Astrocyte (in vitro differentiated cells and primary cell): ENCODE data around the gene PLD1. TPM values are rescaled to one million over a fixed set of nuclear protein-coding genes. Genes with fewer than 3 reads are reported as not detected.

ENCODE experiments used
- DNase-seq: peaks from one replicate; pipeline ENCODE4 v3.0.0-alpha.2; 2010; ENCODE audit warnings: low read depth
- FAIRE-seq: peaks from 2 replicates; lab custom pipeline; 2011; peaks lifted over from hg19 to GRCh38; lab: Jason Lieb, UNC
- H2AFZ ChIP-seq: 2 replicates; pipeline ENCODE4 v1.6.0; 2012; ENCODE audit warnings: low read depth, low read length, inconsistent platforms
- H3K27ac ChIP-seq: 2 replicates; pipeline ENCODE4 v1.5.1; 2011; ENCODE audit warnings: low read depth, low read length, inconsistent platforms
- H3K27me3 ChIP-seq: 2 replicates; pipeline ENCODE4 v1.6.0; 2011; ENCODE audit warnings: low read length, inconsistent platforms; ENCODE audit not compliant: insufficient read depth
- H3K36me3 ChIP-seq: 2 replicates; pipeline ENCODE4 v1.5.1; 2011; ENCODE audit warnings: low read length, inconsistent platforms; ENCODE audit not compliant: insufficient read depth
- H3K4me1 ChIP-seq: 2 replicates; pipeline ENCODE4 v1.5.1; 2011; ENCODE audit warnings: low read length, inconsistent platforms; ENCODE audit not compliant: insufficient read depth
- H3K4me2 ChIP-seq: 2 replicates; pipeline ENCODE4 v1.6.0; 2012; ENCODE audit warnings: low read length, inconsistent platforms
- H3K4me3 ChIP-seq: 2 replicates; pipeline ENCODE4 v1.5.1; 2011; ENCODE audit warnings: low read depth, mild to moderate bottlenecking, low read length, inconsistent platforms; ENCODE audit not compliant: insufficient read depth
- H3K79me2 ChIP-seq: 2 replicates; pipeline ENCODE4 v1.6.0; 2012; ENCODE audit warnings: mild to moderate bottlenecking, low read length, inconsistent platforms; ENCODE audit not compliant: insufficient read depth
- H3K9ac ChIP-seq: 2 replicates; pipeline ENCODE4 v1.6.0; 2012; ENCODE audit warnings: mild to moderate bottlenecking, low read length, inconsistent platforms
- H3K9me3 ChIP-seq: 2 replicates; pipeline ENCODE4 v1.5.1; 2012; ENCODE audit warnings: low read depth, mild to moderate bottlenecking, low read length, inconsistent platforms; ENCODE audit not compliant: insufficient read depth
- H4K20me1 ChIP-seq: 2 replicates; pipeline ENCODE4 v1.6.0; 2012; ENCODE audit warnings: low read length, inconsistent platforms; ENCODE audit not compliant: insufficient read depth
- H3K27ac Mint-ChIP-seq: one replicate; pipeline ENCODE4 v1.8.0; 2021; ENCODE audit warnings: mild to moderate bottlenecking, mixed read lengths; ENCODE audit not compliant: unreplicated experiment
- H3K27me3 Mint-ChIP-seq: one replicate; pipeline ENCODE4 v1.8.0; 2021; ENCODE audit warnings: low read depth, mixed read lengths; ENCODE audit not compliant: unreplicated experiment
- H3K36me3 Mint-ChIP-seq: one replicate; pipeline ENCODE4 v1.8.0; 2021; ENCODE audit warnings: low read depth, mixed read lengths; ENCODE audit not compliant: unreplicated experiment
- H3K4me1 Mint-ChIP-seq: one replicate; pipeline ENCODE4 v1.8.0; 2021; ENCODE audit warnings: low read depth, mixed read lengths; ENCODE audit not compliant: unreplicated experiment
- H3K4me3 Mint-ChIP-seq: one replicate; pipeline ENCODE4 v1.8.0; 2021; ENCODE audit warnings: mild to moderate bottlenecking, moderate library complexity, mixed read lengths; ENCODE audit not compliant: unreplicated experiment
- H3K9me3 Mint-ChIP-seq: one replicate; pipeline ENCODE4 v1.8.0; 2021; ENCODE audit warnings: mild to moderate bottlenecking, mixed read lengths; ENCODE audit not compliant: unreplicated experiment
- CTCF ChIP-seq: IDR thresholded peaks from 2 replicates; pipeline ENCODE4 v1.5.1; 2011; ENCODE audit warnings: low read depth, mild to moderate bottlenecking, inconsistent platforms, low read length, moderate library complexity; ENCODE audit not compliant: insufficient read depth
- EZH2 ChIP-seq: IDR thresholded peaks from 2 replicates; pipeline ENCODE4 v1.6.1; 2012; ENCODE audit warnings: mild to moderate bottlenecking, low read length, inconsistent platforms; ENCODE audit not compliant: insufficient read depth
- total RNA-seq: library from RNA; stranded (reverse); gene quantifications from 2 replicates; pipeline ENCODE4 v1.2.1, GENCODE V29; 2021

Gene PLD1
- total RNA-seq, 1 donor from 2014 or later, result 21.5 TPM

- DNase-seq (no peak), FAIRE-seq (no peak)
- Mint-ChIP-seq H3K9me3 (no peaks in the 10 kb centered on the region), H3K27me3 (peaks cover 3% of the 10 kb centered on the region), H3K4me3 (no peak overlapping the region), H3K27ac (no peak overlapping the region), H3K36me3 (no peaks in the 10 kb centered on the region), H3K4me1 (peaks cover 8% of the 10 kb centered on the region)
- Histone ChIP-seq H3K9me3 (no peaks in the 10 kb centered on the region), H3K4me2 (no peak overlapping the region), H3K79me2 (no peaks in the 10 kb centered on the region), H2AFZ (no peak overlapping the region), H4K20me1 (no peaks in the 10 kb centered on the region), H3K4me3 (no peak overlapping the region), H3K4me1 (no peaks in the 10 kb centered on the region), H3K27me3 (no peaks in the 10 kb centered on the region), H3K9ac (no peak overlapping the region), H3K27ac (no peak overlapping the region), H3K36me3 (no peaks in the 10 kb centered on the region)
- no peak for TF ChIP-seq CTCF
- TF ChIP-seq EZH2, result no peak
Measured at GRCh38 chr3:171553086-171553485, 257.2 kb downstream of the PLD1 start.

GRCh38 chr3:171552531-171552930, 257.8 kb downstream of the PLD1 start:
- no peaks in the 10 kb centered on the region for H3K9me3 ChIP-seq
- no peaks in the 10 kb centered on the region for H4K20me1 ChIP-seq
- FAIRE-seq (no peak), DNase-seq (no peak)
- H3K9ac ChIP-seq, result no peak overlapping the region
- no peaks in the 10 kb centered on the region for H3K79me2 ChIP-seq
- no peak overlapping the region for H3K4me2 ChIP-seq
- H3K36me3 Mint-ChIP-seq, result no peaks in the 10 kb centered on the region
- H3K27ac ChIP-seq, result no peak overlapping the region
- no peak overlapping the region for H3K4me3 Mint-ChIP-seq
- H3K9me3 Mint-ChIP-seq, result no peaks in the 10 kb centered on the region
- peaks cover 8% of the 10 kb centered on the region for H3K4me1 Mint-ChIP-seq
- H3K36me3 ChIP-seq, result no peaks in the 10 kb centered on the region
- no peaks in the 10 kb centered on the region for H3K4me1 ChIP-seq
- no peaks in the 10 kb centered on the region for H3K27me3 Mint-ChIP-seq
- no peaks in the 10 kb centered on the region for H3K27me3 ChIP-seq
- no peak overlapping the region for H3K27ac Mint-ChIP-seq
- no peak overlapping the region for H3K4me3 ChIP-seq
- H2AFZ ChIP-seq, result no peak overlapping the region
- TF ChIP-seq EZH2 (no peak), CTCF (no peak)

- Histone ChIP-seq H2AFZ (no peak overlapping the region), H3K4me1 (no peaks in the 10 kb centered on the region), H3K27ac (no peak overlapping the region), H4K20me1 (no peaks in the 10 kb centered on the region), H3K9ac (no peak overlapping the region), H3K27me3 (no peaks in the 10 kb centered on the region), H3K9me3 (no peaks in the 10 kb centered on the region), H3K36me3 (no peaks in the 10 kb centered on the region), H3K79me2 (no peaks in the 10 kb centered on the region), H3K4me3 (no peak overlapping the region), H3K4me2 (no peak overlapping the region)
- Mint-ChIP-seq H3K27ac (no peak overlapping the region), H3K36me3 (no peaks in the 10 kb centered on the region), H3K27me3 (no peaks in the 10 kb centered on the region), H3K4me3 (no peak overlapping the region), H3K4me1 (peaks cover 8% of the 10 kb centered on the region), H3K9me3 (no peaks in the 10 kb centered on the region)
- DNase-seq (no peak), FAIRE-seq (no peak)
- TF ChIP-seq EZH2 (no peak), CTCF (no peak)
Measured at GRCh38 chr3:171551296-171551695, 259.0 kb downstream of the PLD1 start.

Other genes with a start within 250 kb of the PLD1 start
- gene TMEM212, start 32.9 kb upstream of the PLD1 start, total RNA-seq, result not detected in 2 replicates
- 327 and 332 TPM in 2 replicates for gene FNDC3B, start 229.1 kb upstream of the PLD1 start, total RNA-seq